Measurements from ENCODE around the gene ARID2. TPM values are rescaled to one million over a fixed set of nuclear protein-coding genes. Genes with fewer than 3 reads are reported as not detected.

ARID2 gene
- total and polyA plus RNA-seq, 10 of the 15 experiments (the other 5 are each of a cell fraction or from before 2014, with no cell fraction given): 9.2 to 29.8 (median 20.3) TPM

- no peak for DNase-seq (ENCODE audit: low read depth, low spot score)
- H3K27me3 ChIP-seq (replicated peaks in 1 of 2; ENCODE audit: control insufficient read depth in 2 of 2, insufficient read depth in 2 of 2, low read length in 1 of 2): no peaks in the 10 kb centered on the region; a peak in 1 of 4 replicates
- SMC1A ChIA-PET (ENCODE audit: uncharacterized antibody, unreplicated experiment): no interaction called here
- H3K9ac ChIP-seq (ENCODE audit: control insufficient read depth, insufficient read depth, low read length): no peak overlapping the region
- CTCF ChIA-PET: interaction anchor here (0.6 to 1.1 kb wide), 4 partner anchors 15 to 51 kb away, joined by 3 to 4 read pairs (median 3); no protein-coding TSS in a partner anchor
- no peaks in the 10 kb centered on the region for H3K79me2 ChIP-seq (ENCODE audit: control insufficient read depth, insufficient read depth, low read length)
- RAD21 ChIA-PET (ENCODE audit: unreplicated experiment): no interaction called here
- ATAC-seq: no peak
- H3K27ac ChIP-seq (ENCODE audit: control insufficient read depth, insufficient read depth): no peak overlapping the region
- no peaks in the 10 kb centered on the region for H3K4me1 ChIP-seq (ENCODE audit: control insufficient read depth, insufficient read depth, low read length)
- H3K4me2 ChIP-seq (ENCODE audit: control insufficient read depth, insufficient read depth): no peak overlapping the region
- in situ Hi-C loops (cut with MboI) (no loop called here), intact Hi-C loops (cut with micrococcal nuclease; ENCODE audit: unreplicated experiment) (no loop called here)
- no peak overlapping the region for H3K4me3 ChIP-seq
- WGBS (ENCODE audit: insufficient coverage, insufficient replicate concordance, low lambda C conversion rate, missing lambda C conversion rate): 58% methylated on average over 2 of the region's 2 CpGs
- POLR2A ChIA-PET: no interaction called here
- no peak overlapping the region for H2AFZ ChIP-seq (ENCODE audit: control insufficient read depth, low read depth, low read length)
- H3K9me3 ChIP-seq (replicated peaks; ENCODE audit: control insufficient read depth, insufficient read depth, low read length): no peaks in the 10 kb centered on the region; the same call in 2 of the 3 replicates
- no peaks in the 10 kb centered on the region for H3K36me3 ChIP-seq (ENCODE audit: control insufficient read depth in 2 of 2, insufficient read depth in 2 of 2, low read length in 1 of 2)
- no peak for FAIRE-seq
- BruUV-seq (replicated peaks): no TSS peak
- H4K20me1 ChIP-seq (ENCODE audit: control insufficient read depth, insufficient read depth): no peaks in the 10 kb centered on the region
- TF ChIP-seq USF2 (IDR thresholded peaks at IDR 0.05; ENCODE audit: borderline replicate concordance, low read depth, low read length) (no peak), POU2F2 (IDR thresholded peaks at IDR 0.05; ENCODE audit: borderline replicate concordance, low read depth, low read length) (no peak), NFXL1 (IDR thresholded peaks at IDR 0.05; ENCODE audit: borderline replicate concordance) (no peak), ZNF592 (IDR thresholded peaks at IDR 0.05) (no peak), HDAC2 (IDR thresholded peaks at IDR 0.05) (no peak), ZBTB4 (CRISPR knock-in tag; IDR thresholded peaks at IDR 0.05) (no peak), PML (IDR thresholded peaks at IDR 0.05; ENCODE audit: low read length) (no peak), REST (IDR thresholded peaks at IDR 0.05; ENCODE audit: low read depth, low read length) (no peak), SMC3 (IDR thresholded peaks at IDR 0.05; ENCODE audit: borderline replicate concordance, low read length) (no peak), KDM1A (IDR thresholded peaks at IDR 0.05; ENCODE audit: borderline replicate concordance) (no peak), RELB (IDR thresholded peaks at IDR 0.05; ENCODE audit: low read depth) (no peak)
These were observed 34.5 kb upstream of the ARID2 start for GRCh38 chr12:45695035-45695434.
